Cardiac fibroblast (primary cell): ENCODE data around the gene RPRM.

Experiments
- DNase-seq, 2 donors: peaks; one replicate each; pipeline versions ENCODE4 v3.0.0 to v3.0.0-alpha.2; 2010; ENCODE audit warnings: low read depth in 2 of 2
- H3K4me3 ChIP-seq, 2 donors: replicated peaks in 1 of 2; 1 replicate in 1 of 2; 2 replicates in 1 of 2; pipeline ENCODE4 v1.5.1; 2011; ENCODE audit warnings: low read depth in 2 of 2, low read length in 2 of 2, mild to moderate bottlenecking in 2 of 2, moderate library complexity in 1 of 2
- CTCF ChIP-seq: IDR thresholded peaks from one replicate; pipeline ENCODE4 v1.5.1; 2011; ENCODE audit warnings: low read depth, mild to moderate bottlenecking, low read length, inconsistent platforms

Gene RPRM

GRCh38 chr2:153433403-153433802 lies 45.2 kb downstream of the RPRM start:
- DNase-seq: no peak
- no peak overlapping the region for H3K4me3 ChIP-seq
- no peak for TF ChIP-seq CTCF

- DNase-seq: no peak
- TF ChIP-seq CTCF: no peak
- H3K4me3 ChIP-seq: no peak overlapping the region
These were observed 46.2 kb downstream of the RPRM start for GRCh38 chr2:153432381-153432780.

GRCh38 chr2:153431114-153431513 lies 47.4 kb downstream of the RPRM start:
- no peak for DNase-seq
- no peak overlapping the region for H3K4me3 ChIP-seq
- no peak for TF ChIP-seq CTCF
